GM12891 (cell line): Measurements from ENCODE around the gene GALNT3.

Experiments used
- DNase-seq: peaks from one replicate; pipeline ENCODE4 v3.0.0; 2011; ENCODE audit warnings: low spot score; ENCODE audit not compliant: insufficient read length
- FAIRE-seq: peaks from 2 replicates; lab custom pipeline; 2011; peaks lifted over from hg19 to GRCh38; lab: Jason Lieb, UNC
- PAX5 ChIP-seq: IDR thresholded peaks from 2 replicates; pipeline ENCODE4 v1.6.1; 2011; ENCODE audit warnings: low read length, moderate library complexity, mild to moderate bottlenecking; ENCODE audit not compliant: insufficient read depth, severe bottlenecking
- POLR2A ChIP-seq: IDR thresholded peaks from 2 replicates; pipeline ENCODE4 v1.6.1; 2011; ENCODE audit warnings: low read depth, low read length, control low read depth
- POLR2AphosphoS5 ChIP-seq: IDR thresholded peaks from 2 replicates; pipeline ENCODE4 v1.6.1; 2011; ENCODE audit warnings: low read depth, low read length, control low read depth
- POU2F2 ChIP-seq: IDR thresholded peaks from 2 replicates; pipeline ENCODE4 v1.6.1; 2011; ENCODE audit warnings: low read depth, mild to moderate bottlenecking, control low read depth, low read length, moderate library complexity
- SPI1 ChIP-seq: IDR thresholded peaks from 2 replicates; pipeline ENCODE4 v1.6.1; 2011; ENCODE audit warnings: low read depth, low read length, control low read depth
- TAF1 ChIP-seq: IDR thresholded peaks from 2 replicates; pipeline ENCODE4 v1.6.1; 2011; ENCODE audit warnings: low read depth, low read length, control low read depth

GALNT3 gene

GRCh38 chr2:165757906-165758675 is 36.0 kb downstream of the GALNT3 start:
- DNase-seq, result no peak

GRCh38 chr2:165746501-165746900 is 47.5 kb downstream of the GALNT3 start:
- TF ChIP-seq SPI1 (no peak), PAX5 (no peak)
- no peak for DNase-seq
- FAIRE-seq, result no peak

More at GRCh38 chr2:165757906-165758675, 36.0 kb downstream of the GALNT3 start:
- FAIRE-seq, result no peak
- TF ChIP-seq SPI1 (no peak), TAF1 (no peak), POLR2AphosphoS5 (no peak), PAX5 (no peak), POLR2A (no peak), POU2F2 (no peak)

GRCh38 chr2:165745916-165746315 is 48.1 kb downstream of the GALNT3 start:
- no peak for TF ChIP-seq POLR2A
- no peak for TF ChIP-seq POLR2AphosphoS5
- no peak for TF ChIP-seq SPI1
- TF ChIP-seq TAF1, result no peak
- TF ChIP-seq POU2F2, result no peak
- no peak for TF ChIP-seq PAX5
- FAIRE-seq (no peak), DNase-seq (no peak)

GRCh38 chr2:165743442-165743841 is 50.6 kb downstream of the GALNT3 start:
- FAIRE-seq (no peak), DNase-seq (no peak)
- TF ChIP-seq SPI1 (no peak), POLR2AphosphoS5 (no peak), TAF1 (no peak), POU2F2 (no peak), POLR2A (no peak), PAX5 (no peak)

- DNase-seq (no peak), FAIRE-seq (no peak)
- TF ChIP-seq SPI1 (no peak), PAX5 (no peak), POLR2AphosphoS5 (no peak), TAF1 (no peak), POLR2A (no peak), POU2F2 (no peak)
Observed at GRCh38 chr2:165725421-165725820, 68.6 kb downstream of the GALNT3 start.

- TF ChIP-seq PAX5 (no peak), POLR2A (no peak), SPI1 (no peak)
- FAIRE-seq, result no peak
- no peak for DNase-seq
Observed at GRCh38 chr2:165720511-165720910, 73.5 kb downstream of the GALNT3 start.

- DNase-seq (no peak), FAIRE-seq (no peak)
- TF ChIP-seq POU2F2 (no peak), SPI1 (no peak)
Observed at GRCh38 chr2:165718610-165719210, 75.3 kb downstream of the GALNT3 start.

- FAIRE-seq (no peak), DNase-seq (no peak)
- TF ChIP-seq POU2F2, result no peak
- TF ChIP-seq POLR2AphosphoS5, result no peak
- TF ChIP-seq PAX5, result no peak
- TF ChIP-seq TAF1, result no peak
- no peak for TF ChIP-seq POLR2A
- no peak for TF ChIP-seq SPI1
Observed at GRCh38 chr2:165716091-165716490, 78.0 kb downstream of the GALNT3 start.

- TF ChIP-seq SPI1, result no peak
- TF ChIP-seq POLR2A, result no peak
- TF ChIP-seq POLR2AphosphoS5, result no peak
- no peak for TF ChIP-seq POU2F2
- no peak for TF ChIP-seq TAF1
- no peak for TF ChIP-seq PAX5
- DNase-seq (no peak), FAIRE-seq (no peak)
Observed at GRCh38 chr2:165706960-165707487, 87.0 kb downstream of the GALNT3 start.

GRCh38 chr2:165701147-165701546 is 92.9 kb downstream of the GALNT3 start:
- no peak for FAIRE-seq
- TF ChIP-seq PAX5, result no peak
- no peak for TF ChIP-seq POLR2A
- TF ChIP-seq TAF1, result no peak
- no peak for TF ChIP-seq POLR2AphosphoS5
- no peak for TF ChIP-seq POU2F2
- no peak for TF ChIP-seq SPI1
- no peak for DNase-seq
